ENCODE results near the gene PRRG1.
"Not testable (repeated sequence)": the region's sequence is repeated elsewhere in the genome, so short reads cannot be mapped to it uniquely, and the experiment has no call there.

Gene PRRG1

GRCh38 chrX:37349221-37350033 lies at the start of gene PRRG1:
TSS of gene PRRG1 (plus strand) at chrX:37349364. CDS start at chrX:37406250, 56,886 bp downstream.
- peak within 1 kb of the TSS; percentile 72 for H3K4me3 ChIP-seq (ENCODE audit: low read depth, low read length)
- TF ChIP-seq, protein P1, sequence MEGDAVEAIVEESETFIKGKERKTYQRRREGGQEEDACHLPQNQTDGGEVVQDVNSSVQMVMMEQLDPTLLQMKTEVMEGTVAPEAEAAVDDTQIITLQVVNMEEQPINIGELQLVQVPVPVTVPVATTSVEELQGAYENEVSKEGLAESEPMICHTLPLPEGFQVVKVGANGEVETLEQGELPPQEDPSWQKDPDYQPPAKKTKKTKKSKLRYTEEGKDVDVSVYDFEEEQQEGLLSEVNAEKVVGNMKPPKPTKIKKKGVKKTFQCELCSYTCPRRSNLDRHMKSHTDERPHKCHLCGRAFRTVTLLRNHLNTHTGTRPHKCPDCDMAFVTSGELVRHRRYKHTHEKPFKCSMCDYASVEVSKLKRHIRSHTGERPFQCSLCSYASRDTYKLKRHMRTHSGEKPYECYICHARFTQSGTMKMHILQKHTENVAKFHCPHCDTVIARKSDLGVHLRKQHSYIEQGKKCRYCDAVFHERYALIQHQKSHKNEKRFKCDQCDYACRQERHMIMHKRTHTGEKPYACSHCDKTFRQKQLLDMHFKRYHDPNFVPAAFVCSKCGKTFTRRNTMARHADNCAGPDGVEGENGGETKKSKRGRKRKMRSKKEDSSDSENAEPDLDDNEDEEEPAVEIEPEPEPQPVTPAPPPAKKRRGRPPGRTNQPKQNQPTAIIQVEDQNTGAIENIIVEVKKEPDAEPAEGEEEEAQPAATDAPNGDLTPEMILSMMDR (IDR thresholded peaks at IDR 0.05; ENCODE audit: low read depth, low read length), result no peak

- H3K4me3 ChIP-seq (ENCODE audit: low read depth, low read length), result no peak overlapping the region
- TF ChIP-seq, protein P1 (IDR thresholded peaks at IDR 0.05; ENCODE audit: low read depth, low read length), result peak; percentile 13; the same call in 1 of the 2 replicates
Measured at GRCh38 chrX:37302569-37302968, 46.6 kb upstream of the PRRG1 start.

DNA sequence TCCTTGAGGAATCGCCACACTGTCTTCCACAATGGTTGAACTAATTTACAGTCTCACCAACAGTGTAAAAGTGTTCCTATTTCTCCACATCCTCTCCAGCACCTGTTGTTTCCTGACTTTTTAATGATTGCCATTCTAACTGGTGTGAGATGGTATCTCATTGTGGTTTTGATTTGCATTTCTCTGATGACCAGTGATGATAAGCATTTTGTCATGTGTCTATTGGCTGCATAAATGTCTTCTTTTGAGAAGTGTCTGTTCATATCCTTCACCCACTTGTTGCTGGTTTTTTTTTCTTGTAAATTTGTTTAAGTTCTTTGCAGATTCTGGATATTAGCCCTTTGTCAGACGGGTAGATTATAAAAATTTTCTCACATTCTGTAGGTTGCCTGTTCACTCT lies 43.9 kb upstream of the PRRG1 start:
- H3K4me3 ChIP-seq (ENCODE audit: low read depth, low read length), result not testable (repeated sequence)

- TF ChIP-seq, protein P1 (IDR thresholded peaks at IDR 0.05; ENCODE audit: low read depth, low read length), result no peak
- no peak overlapping the region for H3K4me3 ChIP-seq (ENCODE audit: low read depth, low read length)
Measured at GRCh38 chrX:37314531-37314930, 34.6 kb upstream of the PRRG1 start.

DNA sequence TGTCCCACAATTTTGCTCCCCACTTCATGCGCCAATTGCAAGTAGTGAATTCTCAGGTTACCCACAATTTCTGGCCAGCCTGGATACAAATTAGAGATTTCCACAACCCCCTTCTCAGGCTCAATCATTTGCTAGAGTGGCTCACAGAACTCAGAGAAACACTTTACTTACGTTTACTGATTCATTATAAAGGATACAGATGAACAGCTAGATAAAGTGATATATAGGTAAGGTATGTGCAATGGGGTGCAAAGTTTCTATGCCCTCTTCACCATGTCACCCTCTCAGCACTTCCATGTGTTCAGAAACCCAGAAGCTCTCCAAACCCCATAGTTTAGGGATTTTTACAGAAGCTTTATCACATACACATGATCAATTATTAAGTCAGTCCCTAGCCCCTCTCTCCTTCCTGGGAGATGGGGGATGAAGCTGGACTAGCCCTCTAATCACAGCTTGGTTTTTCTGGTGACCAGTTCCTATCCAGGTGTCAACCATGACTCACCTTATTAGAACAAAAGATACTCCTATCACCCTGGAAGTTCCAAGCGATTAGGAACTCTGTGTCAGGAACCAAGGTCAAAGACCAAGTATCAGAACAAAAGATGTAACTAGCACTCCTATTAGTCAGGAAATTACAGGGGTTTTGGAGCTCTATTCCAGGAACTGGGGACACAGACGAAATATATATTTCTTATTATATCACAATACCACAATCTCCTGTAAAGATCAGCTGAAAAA lies 33.5 kb upstream of the PRRG1 start:
- TF ChIP-seq, protein P1 (IDR thresholded peaks at IDR 0.05; ENCODE audit: low read depth, low read length), result no peak
- no peak overlapping the region for H3K4me3 ChIP-seq (ENCODE audit: low read depth, low read length)

GRCh38 chrX:37320541-37321203 lies 28.5 kb upstream of the PRRG1 start:
- no peak overlapping the region for H3K4me3 ChIP-seq (ENCODE audit: low read depth, low read length)
- TF ChIP-seq, protein P1 (IDR thresholded peaks at IDR 0.05; ENCODE audit: low read depth, low read length), result no peak

GRCh38 chrX:37330642-37331041 lies 18.5 kb upstream of the PRRG1 start:
- TF ChIP-seq, protein P1 (IDR thresholded peaks at IDR 0.05; ENCODE audit: low read depth, low read length), result no peak
- H3K4me3 ChIP-seq (ENCODE audit: low read depth, low read length), result no peak overlapping the region

Data from WI38 (cell line).